Measurements from ENCODE around the gene RXFP1.
A peak's percentile ranks its signal among the peaks of the same experiment; 100 is the strongest.

Gene RXFP1

GRCh38 chr4:158667651-158668198 lies 146.0 kb downstream of the RXFP1 start:
- no peak for TF ChIP-seq CTCF (IDR thresholded peaks at IDR 0.05; ENCODE audit: extremely low read depth, insufficient read depth, missing control alignments)
- peak; percentile 28 for DNase-seq (ENCODE audit: low spot score)
- in situ Hi-C loops (cut with MboI; ENCODE audit: low pct_unique_long_range_greater_than_20kb, low sequenced_read_pairs, unreplicated experiment), result no loop called here

GRCh38 chr4:158669310-158669709 lies 147.6 kb downstream of the RXFP1 start:
- no peak for DNase-seq (ENCODE audit: low spot score)
- no peak for TF ChIP-seq CTCF (IDR thresholded peaks at IDR 0.05; ENCODE audit: extremely low read depth, insufficient read depth, missing control alignments)
- in situ Hi-C loops (cut with MboI; ENCODE audit: low pct_unique_long_range_greater_than_20kb, low sequenced_read_pairs, unreplicated experiment), result no loop called here

- peak; percentile 67 for DNase-seq (ENCODE audit: low spot score)
- TF ChIP-seq CTCF (IDR thresholded peaks at IDR 0.05; ENCODE audit: extremely low read depth, insufficient read depth, missing control alignments), result no peak
- in situ Hi-C loops (cut with MboI; ENCODE audit: low pct_unique_long_range_greater_than_20kb, low sequenced_read_pairs, unreplicated experiment), result no loop called here
Measured at GRCh38 chr4:158670975-158671664, 149.4 kb downstream of the RXFP1 start.

- in situ Hi-C loops (cut with MboI; ENCODE audit: low pct_unique_long_range_greater_than_20kb, low sequenced_read_pairs, unreplicated experiment), result no loop called here
- TF ChIP-seq CTCF (IDR thresholded peaks at IDR 0.05; ENCODE audit: extremely low read depth, insufficient read depth, missing control alignments), result no peak
- DNase-seq (ENCODE audit: low spot score), result no peak
Measured at GRCh38 chr4:158671665-158671914, 149.9 kb downstream of the RXFP1 start, which contains the start of gene C4orf46. Gene C4orf46 (minus strand): TSS chr4:158671887. CDS start chr4:158671801, 86 bp downstream.

- peak; percentile 91 for TF ChIP-seq CTCF (IDR thresholded peaks at IDR 0.05; ENCODE audit: extremely low read depth, insufficient read depth, missing control alignments)
- in situ Hi-C loops (cut with MboI; ENCODE audit: low pct_unique_long_range_greater_than_20kb, low sequenced_read_pairs, unreplicated experiment), result no loop called here
Measured at GRCh38 chr4:158671915-158672806, 150.5 kb downstream of the RXFP1 start, which contains the start of gene ETFDH. Gene ETFDH (plus strand): TSS chr4:158672296. CDS start chr4:158672457, 161 bp downstream.

GRCh38 chr4:158673633-158674032 lies 152.0 kb downstream of the RXFP1 start:
- no peak for TF ChIP-seq CTCF (IDR thresholded peaks at IDR 0.05; ENCODE audit: extremely low read depth, insufficient read depth, missing control alignments)
- DNase-seq (ENCODE audit: low spot score), result no peak
- in situ Hi-C loops (cut with MboI; ENCODE audit: low pct_unique_long_range_greater_than_20kb, low sequenced_read_pairs, unreplicated experiment), result no loop called here

More at GRCh38 chr4:158671915-158672806, 150.5 kb downstream of the RXFP1 start, which contains the start of gene ETFDH:
- DNase-seq (ENCODE audit: low spot score), result peak; percentile 94

Measured in GM13977 (cell line).